Nephron (organoid): Measurements from ENCODE around the gene OST4.
A peak's percentile ranks its signal among the peaks of the same experiment; 100 is the strongest.

Source experiments
- H3K27ac Mint-ChIP-seq, 3 experiments: 2 replicates each; pipeline ENCODE4 v1.8.0; 2020; ENCODE audit warnings: mixed read lengths in 3 of 3, mild to moderate bottlenecking in 2 of 3, moderate library complexity in 1 of 3
- H3K27me3 Mint-ChIP-seq: 2 replicates; pipeline ENCODE4 v1.8.0; 2021; ENCODE audit warnings: low read depth, mild to moderate bottlenecking, moderate library complexity, mixed read lengths
- H3K36me3 Mint-ChIP-seq: 2 replicates; pipeline ENCODE4 v1.8.0; 2020; ENCODE audit warnings: low read depth, mixed read lengths
- H3K4me1 Mint-ChIP-seq: 2 replicates; pipeline ENCODE4 v1.8.0; 2020; ENCODE audit warnings: mixed read lengths
- H3K4me3 Mint-ChIP-seq, 3 experiments: 2 replicates each; pipeline ENCODE4 v1.8.0; 2020; ENCODE audit warnings: mild to moderate bottlenecking in 3 of 3, mixed read lengths in 3 of 3, moderate library complexity in 2 of 3
- H3K9me3 Mint-ChIP-seq: 2 replicates; pipeline ENCODE4 v1.8.0; 2020; ENCODE audit warnings: mixed read lengths
- TF ChIP-seq, protein P1 (sequence below), 3 experiments: fragments of 200-600 bp; sonication (generic); IDR thresholded peaks; one replicate each; pipeline ENCODE4 v1.5.0; 2021; ENCODE audit warnings: antibody characterized with exemption in 3 of 3; ENCODE audit not compliant: unreplicated experiment in 3 of 3

OST4 gene

GRCh38 chr2:27084297-27085061, 13.0 kb upstream of the OST4 start:
- peaks cover 16% of the 10 kb centered on the region for H3K27me3 Mint-ChIP-seq
- H3K36me3 Mint-ChIP-seq: peaks cover 7% of the 10 kb centered on the region
- TF ChIP-seq, protein P1, sequence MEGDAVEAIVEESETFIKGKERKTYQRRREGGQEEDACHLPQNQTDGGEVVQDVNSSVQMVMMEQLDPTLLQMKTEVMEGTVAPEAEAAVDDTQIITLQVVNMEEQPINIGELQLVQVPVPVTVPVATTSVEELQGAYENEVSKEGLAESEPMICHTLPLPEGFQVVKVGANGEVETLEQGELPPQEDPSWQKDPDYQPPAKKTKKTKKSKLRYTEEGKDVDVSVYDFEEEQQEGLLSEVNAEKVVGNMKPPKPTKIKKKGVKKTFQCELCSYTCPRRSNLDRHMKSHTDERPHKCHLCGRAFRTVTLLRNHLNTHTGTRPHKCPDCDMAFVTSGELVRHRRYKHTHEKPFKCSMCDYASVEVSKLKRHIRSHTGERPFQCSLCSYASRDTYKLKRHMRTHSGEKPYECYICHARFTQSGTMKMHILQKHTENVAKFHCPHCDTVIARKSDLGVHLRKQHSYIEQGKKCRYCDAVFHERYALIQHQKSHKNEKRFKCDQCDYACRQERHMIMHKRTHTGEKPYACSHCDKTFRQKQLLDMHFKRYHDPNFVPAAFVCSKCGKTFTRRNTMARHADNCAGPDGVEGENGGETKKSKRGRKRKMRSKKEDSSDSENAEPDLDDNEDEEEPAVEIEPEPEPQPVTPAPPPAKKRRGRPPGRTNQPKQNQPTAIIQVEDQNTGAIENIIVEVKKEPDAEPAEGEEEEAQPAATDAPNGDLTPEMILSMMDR (IDR thresholded peaks at IDR 0.05; ENCODE audit: unreplicated experiment in 3 of 3): no peak
- peak overlapping the region; percentile 56 to 84 (median 72) for H3K4me3 Mint-ChIP-seq
- H3K9me3 Mint-ChIP-seq: no peaks in the 10 kb centered on the region
- H3K27ac Mint-ChIP-seq: peak overlapping the region in 2 of 3 experiments; percentile 27 to 41
- H3K4me1 Mint-ChIP-seq: peaks cover 55% of the 10 kb centered on the region

- Mint-ChIP-seq H3K4me1 (peaks cover 55% of the 10 kb centered on the region), H3K36me3 (peaks cover 7% of the 10 kb centered on the region), H3K27ac (peak overlapping the region in 2 of 3 experiments; percentile 5 to 27), H3K9me3 (no peaks in the 10 kb centered on the region), H3K27me3 (peaks cover 14% of the 10 kb centered on the region), H3K4me3 (peak overlapping the region; percentile 39 to 61 (median 56))
- TF ChIP-seq, protein P1 (IDR thresholded peaks at IDR 0.05; ENCODE audit: unreplicated experiment in 3 of 3): no peak
These were observed 12.2 kb upstream of the OST4 start for GRCh38 chr2:27083410-27084296.

DNA sequence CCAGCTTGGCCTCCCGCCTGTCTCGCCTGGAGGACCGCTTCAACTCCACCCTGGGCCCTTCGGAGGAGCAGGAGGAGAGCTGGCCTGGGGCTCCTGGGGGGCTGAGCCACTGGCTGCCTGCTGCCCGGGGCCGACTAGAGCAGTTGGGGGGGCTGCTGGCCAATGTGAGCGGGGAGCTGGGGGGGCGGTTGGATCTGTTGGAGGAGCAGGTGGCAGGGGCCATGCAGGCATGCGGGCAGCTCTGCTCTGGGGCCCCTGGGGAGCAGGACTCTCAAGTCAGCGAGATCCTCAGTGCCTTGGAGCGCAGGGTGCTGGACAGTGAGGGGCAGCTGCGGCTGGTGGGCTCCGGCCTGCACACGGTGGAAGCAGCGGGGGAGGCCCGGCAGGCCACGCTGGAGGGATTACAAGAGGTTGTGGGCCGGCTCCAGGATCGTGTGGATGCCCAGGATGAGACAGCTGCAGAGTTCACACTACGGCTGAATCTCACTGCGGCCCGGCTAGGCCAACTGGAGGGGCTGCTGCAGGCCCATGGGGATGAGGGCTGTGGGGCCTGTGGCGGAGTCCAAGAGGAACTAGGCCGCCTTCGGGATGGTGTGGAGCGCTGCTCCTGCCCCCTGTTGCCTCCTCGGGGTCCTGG, 11.4 kb upstream of the OST4 start:
- H3K27ac Mint-ChIP-seq: no peak overlapping the region
- H3K9me3 Mint-ChIP-seq: no peaks in the 10 kb centered on the region
- H3K27me3 Mint-ChIP-seq: peaks cover 9% of the 10 kb centered on the region
- peak overlapping the region in 2 of 3 experiments; percentile 21 to 42 for H3K4me3 Mint-ChIP-seq
- TF ChIP-seq, protein P1 (IDR thresholded peaks at IDR 0.05; ENCODE audit: unreplicated experiment in 3 of 3): no peak
- peaks cover 7% of the 10 kb centered on the region for H3K36me3 Mint-ChIP-seq
- H3K4me1 Mint-ChIP-seq: peaks cover 62% of the 10 kb centered on the region

- Mint-ChIP-seq H3K27ac (no peak overlapping the region), H3K4me3 (no peak overlapping the region), H3K4me1 (peaks cover 61% of the 10 kb centered on the region), H3K27me3 (peaks cover 7% of the 10 kb centered on the region), H3K36me3 (peaks cover 7% of the 10 kb centered on the region), H3K9me3 (no peaks in the 10 kb centered on the region)
- TF ChIP-seq, protein P1 (IDR thresholded peaks at IDR 0.05; ENCODE audit: unreplicated experiment in 3 of 3): no peak
These were observed 10.7 kb upstream of the OST4 start for GRCh38 chr2:27081984-27082772.

DNA sequence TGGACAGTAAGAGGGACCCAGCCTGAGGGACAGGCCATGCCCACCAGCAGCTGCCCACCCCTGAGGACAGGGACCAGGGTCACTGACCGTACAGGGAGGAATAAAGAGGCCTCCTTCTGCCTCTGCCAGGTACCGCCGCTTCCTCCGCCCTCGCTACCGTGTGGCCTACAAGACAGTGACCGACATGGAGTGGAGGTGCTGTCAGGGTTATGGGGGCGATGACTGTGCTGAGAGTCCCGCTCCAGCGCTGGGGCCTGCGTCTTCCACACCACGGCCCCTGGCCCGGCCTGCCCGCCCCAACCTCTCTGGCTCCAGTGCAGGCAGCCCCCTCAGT, 9.1 kb upstream of the OST4 start:
- H3K9me3 Mint-ChIP-seq: no peaks in the 10 kb centered on the region
- peaks cover 72% of the 10 kb centered on the region for H3K4me1 Mint-ChIP-seq
- H3K4me3 Mint-ChIP-seq: peak overlapping the region; percentile 85 to 95 (median 93)
- peaks cover 7% of the 10 kb centered on the region for H3K36me3 Mint-ChIP-seq
- H3K27me3 Mint-ChIP-seq: peaks cover 3% of the 10 kb centered on the region
- peak overlapping the region; percentile 92 to 93 (median 93) for H3K27ac Mint-ChIP-seq
- TF ChIP-seq, protein P1 (IDR thresholded peaks at IDR 0.05; ENCODE audit: unreplicated experiment in 3 of 3): no peak
